Kidney (tissue), 14 donors: ENCODE measurements around the gene DNAJC1. TPM values are rescaled to one million over a fixed set of nuclear protein-coding genes. Genes with fewer than 3 reads are reported as not detected.

Experiments
- DNase-seq, 5 donors: peaks; one replicate each; pipeline ENCODE4 v3.0.0-alpha.2; 2013 to 2020
- FAIRE-seq: peaks from 2 replicates; lab custom pipeline; 2012; peaks lifted over from hg19 to GRCh38; lab: Jason Lieb, UNC
- H3K27ac ChIP-seq, 2 donors: one replicate each; pipeline ENCODE4 v1.7.0; 2013; ENCODE audit warnings: low read depth in 2 of 2, low read length in 2 of 2, inconsistent platforms in 1 of 2
- H3K27me3 ChIP-seq: one replicate; pipeline ENCODE4 v1.7.1; 2013; ENCODE audit warnings: low read length, inconsistent platforms; ENCODE audit not compliant: control insufficient read depth, insufficient read depth
- H3K36me3 ChIP-seq, 3 donors: one replicate each; pipeline versions ENCODE4 v1.7.0 to v1.7.1; 2013; ENCODE audit warnings: low read length in 3 of 3, control low read depth in 1 of 3, inconsistent platforms in 1 of 3; ENCODE audit not compliant: insufficient read depth in 3 of 3, control insufficient read depth in 2 of 3
- H3K4me1 ChIP-seq, 3 donors: one replicate each; pipeline versions ENCODE4 v1.7.0 to v1.7.1; 2013; ENCODE audit warnings: low read length in 3 of 3, inconsistent platforms in 1 of 3, low read depth in 1 of 3; ENCODE audit not compliant: control insufficient read depth in 2 of 3, insufficient read depth in 2 of 3
- H3K4me3 ChIP-seq, 3 donors: one replicate each; pipeline versions ENCODE4 v1.7.0 to v1.8.1; 2013; ENCODE audit warnings: low read length in 3 of 3, control low read depth in 1 of 3, inconsistent platforms in 1 of 3
- H3K9ac ChIP-seq, 3 donors: one replicate each; pipeline versions ENCODE4 v1.7.0 to v1.7.1; 2013; ENCODE audit warnings: low read length in 3 of 3, control low read depth in 1 of 3, inconsistent platforms in 1 of 3
- H3K9me3 ChIP-seq, 3 donors: one replicate each; pipeline versions ENCODE4 v1.7.0 to v1.7.1; 2013; ENCODE audit warnings: low read length in 3 of 3, control low read depth in 1 of 3, inconsistent platforms in 1 of 3; ENCODE audit not compliant: control insufficient read depth in 2 of 3, insufficient read depth in 1 of 3
- CTCF ChIP-seq: IDR thresholded peaks from 3 replicates; pipeline ENCODE4 v1.5.1; 2012; ENCODE audit warnings: mild to moderate bottlenecking, moderate library complexity, borderline replicate concordance; ENCODE audit not compliant: insufficient read depth; ENCODE audit errors: extremely low read depth
- intact Hi-C: fragments of 100-400 bp; cut with DNase I; formaldehyde crosslinking; loops from one replicate; pipeline ENCODE4 v1.11.1; 2022
- polyA plus RNA-seq: library from polyadenylated mRNA; stranded (reverse); fragments of 350-450 nt; fragmentation: Illumina TruSeq; extraction: RNeasy Lipid Tissue Mini Kit (QIAGEN cat#74804); gene quantifications from one replicate; pipeline ENCODE4 v1.2.3, GENCODE V29; 2014; ENCODE audit warnings: low read depth, low replicate concordance; ENCODE audit not compliant: insufficient read depth
- total RNA-seq: library from RNA; stranded (reverse); fragmentation: NEBNext Ultra II Directional; extraction: Animal tissue kit (Norgen Biotek cat#: 25700); gene quantifications from one replicate; pipeline ENCODE4 v1.2.1, GENCODE V29; 2021
- donor health status: control.
- donor health status: control.
- donor health status: control.
- donor health status: control.
- donor health status: control.
- donor health status: DM: yes; HTN: yes; CAD: no.
- donor health status: Normal renal cell carcinoma (clear cell type).

DNAJC1 gene
- total and polyA plus RNA-seq, 2 donors from 2014 or later = 33.4 to 34.8 TPM

- no peaks in the 10 kb centered on the region for H3K4me1 ChIP-seq
- FAIRE-seq (no peak), DNase-seq (no peak)
- H3K4me3 ChIP-seq = no peak overlapping the region
- no peak overlapping the region for H3K9ac ChIP-seq
- no peaks in the 10 kb centered on the region for H3K36me3 ChIP-seq
- H3K9me3 ChIP-seq = no peaks in the 10 kb centered on the region
- no peak for TF ChIP-seq CTCF
- intact Hi-C loops = no loop called here
- H3K27ac ChIP-seq = no peak overlapping the region
- no peaks in the 10 kb centered on the region for H3K27me3 ChIP-seq
These were observed 8.0 kb downstream of the DNAJC1 start for GRCh38 chr10:21995557-21995956.

GRCh38 chr10:21993360-21994001, 10.0 kb downstream of the DNAJC1 start:
- intact Hi-C loops = no loop called here
- peak; percentile 76 for FAIRE-seq

GRCh38 chr10:21991785-21992184, 11.7 kb downstream of the DNAJC1 start:
- Histone ChIP-seq H3K4me1 (peaks cover 0 to 3% (median 0%) of the 10 kb centered on the region in 3 donors), H3K9ac (no peak overlapping the region), H3K9me3 (no peaks in the 10 kb centered on the region), H3K4me3 (no peak overlapping the region), H3K27me3 (no peaks in the 10 kb centered on the region), H3K36me3 (no peaks in the 10 kb centered on the region), H3K27ac (no peak overlapping the region)
- intact Hi-C loops = no loop called here
- TF ChIP-seq CTCF = no peak
- DNase-seq = no peak
- FAIRE-seq = no peak

More at GRCh38 chr10:21993360-21994001, 10.0 kb downstream of the DNAJC1 start:
- Histone ChIP-seq H3K4me1 (peaks cover 0 to 3% (median 0%) of the 10 kb centered on the region in 3 donors), H3K9me3 (no peaks in the 10 kb centered on the region), H3K9ac (no peak overlapping the region), H3K27ac (no peak overlapping the region), H3K36me3 (no peaks in the 10 kb centered on the region), H3K27me3 (no peaks in the 10 kb centered on the region), H3K4me3 (no peak overlapping the region)
- TF ChIP-seq CTCF = peak; percentile 44
- DNase-seq = peak in 2 of 5 donors; percentile 35 to 48
